ENCODE measurements around the gene SAMD4A.

SAMD4A gene

DNA sequence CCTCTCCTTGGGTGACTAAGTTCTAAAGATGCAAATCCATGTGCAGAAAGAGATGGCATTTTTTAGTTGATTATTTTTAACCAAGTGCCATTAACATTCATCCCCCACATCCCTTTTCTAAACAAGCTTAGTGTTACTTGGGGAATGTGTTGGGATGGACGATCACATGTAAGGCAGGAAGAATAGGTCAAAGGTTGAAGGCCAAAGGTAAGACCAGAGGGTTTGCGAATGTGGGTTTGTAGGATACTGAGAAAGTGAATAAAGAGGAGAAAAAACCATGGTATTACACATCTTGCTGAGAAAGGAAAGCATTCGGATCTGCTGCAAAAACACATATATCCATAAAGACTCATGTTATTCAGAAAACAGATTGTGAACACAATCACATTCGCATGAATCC is 224.1 kb downstream of the SAMD4A start:
- TF ChIP-seq, protein P1, sequence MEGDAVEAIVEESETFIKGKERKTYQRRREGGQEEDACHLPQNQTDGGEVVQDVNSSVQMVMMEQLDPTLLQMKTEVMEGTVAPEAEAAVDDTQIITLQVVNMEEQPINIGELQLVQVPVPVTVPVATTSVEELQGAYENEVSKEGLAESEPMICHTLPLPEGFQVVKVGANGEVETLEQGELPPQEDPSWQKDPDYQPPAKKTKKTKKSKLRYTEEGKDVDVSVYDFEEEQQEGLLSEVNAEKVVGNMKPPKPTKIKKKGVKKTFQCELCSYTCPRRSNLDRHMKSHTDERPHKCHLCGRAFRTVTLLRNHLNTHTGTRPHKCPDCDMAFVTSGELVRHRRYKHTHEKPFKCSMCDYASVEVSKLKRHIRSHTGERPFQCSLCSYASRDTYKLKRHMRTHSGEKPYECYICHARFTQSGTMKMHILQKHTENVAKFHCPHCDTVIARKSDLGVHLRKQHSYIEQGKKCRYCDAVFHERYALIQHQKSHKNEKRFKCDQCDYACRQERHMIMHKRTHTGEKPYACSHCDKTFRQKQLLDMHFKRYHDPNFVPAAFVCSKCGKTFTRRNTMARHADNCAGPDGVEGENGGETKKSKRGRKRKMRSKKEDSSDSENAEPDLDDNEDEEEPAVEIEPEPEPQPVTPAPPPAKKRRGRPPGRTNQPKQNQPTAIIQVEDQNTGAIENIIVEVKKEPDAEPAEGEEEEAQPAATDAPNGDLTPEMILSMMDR (IDR thresholded peaks at IDR 0.05; ENCODE audit: low read length) = no peak
- no peak for TF ChIP-seq EZH2 (IDR thresholded peaks at IDR 0.05; ENCODE audit: borderline replicate concordance, low read length)
- H3K9me3 ChIP-seq (ENCODE audit: low read length) = no peaks in the 10 kb centered on the region
- H3K27ac ChIP-seq (ENCODE audit: low read depth, low read length, poor library complexity, severe bottlenecking) = no peak overlapping the region
- H2AFZ ChIP-seq (ENCODE audit: low read length) = no peak overlapping the region
- no peaks in the 10 kb centered on the region for H3K4me1 ChIP-seq (ENCODE audit: insufficient read depth, low read length, severe bottlenecking)
- H3K4me3 ChIP-seq (ENCODE audit: low read depth, low read length, poor library complexity, severe bottlenecking) = no peak overlapping the region
- no peaks in the 10 kb centered on the region for H3K79me2 ChIP-seq (ENCODE audit: insufficient read depth, low read length)
- H3K9ac ChIP-seq (ENCODE audit: low read length) = no peak overlapping the region
- no peak overlapping the region for H3K4me2 ChIP-seq (ENCODE audit: low read length)
- no peaks in the 10 kb centered on the region for H4K20me1 ChIP-seq (ENCODE audit: insufficient read depth, low read length)
- H3K9me2 ChIP-seq (ENCODE audit: low read depth, low read length) = no peaks in the 10 kb centered on the region
- H3F3A ChIP-seq (ENCODE audit: insufficient read depth, low read length) = no peaks in the 10 kb centered on the region
- peaks cover 3% of the 10 kb centered on the region; the same call in 1 of the 2 replicates for H3K27me3 ChIP-seq (ENCODE audit: insufficient read depth, low read length)
- H3K36me3 ChIP-seq (ENCODE audit: insufficient read depth, low read length) = no peaks in the 10 kb centered on the region

GRCh38 chr14:54792288-54792687 is 225.4 kb downstream of the SAMD4A start:
- TF ChIP-seq, protein P1 (IDR thresholded peaks at IDR 0.05; ENCODE audit: low read length) = no peak
- TF ChIP-seq EZH2 (IDR thresholded peaks at IDR 0.05; ENCODE audit: borderline replicate concordance, low read length) = no peak
- no peaks in the 10 kb centered on the region for H4K20me1 ChIP-seq (ENCODE audit: insufficient read depth, low read length)
- H3K4me2 ChIP-seq (ENCODE audit: low read length) = no peak overlapping the region
- H3K9ac ChIP-seq (ENCODE audit: low read length) = no peak overlapping the region
- H2AFZ ChIP-seq (ENCODE audit: low read length) = no peak overlapping the region
- no peaks in the 10 kb centered on the region for H3F3A ChIP-seq (ENCODE audit: insufficient read depth, low read length)
- no peaks in the 10 kb centered on the region for H3K4me1 ChIP-seq (ENCODE audit: insufficient read depth, low read length, severe bottlenecking)
- H3K27me3 ChIP-seq (ENCODE audit: insufficient read depth, low read length) = peaks cover 3% of the 10 kb centered on the region; the same call in 1 of the 2 replicates
- no peak overlapping the region for H3K4me3 ChIP-seq (ENCODE audit: low read depth, low read length, poor library complexity, severe bottlenecking)
- no peaks in the 10 kb centered on the region for H3K9me3 ChIP-seq (ENCODE audit: low read length)
- H3K9me2 ChIP-seq (ENCODE audit: low read depth, low read length) = no peaks in the 10 kb centered on the region
- no peaks in the 10 kb centered on the region for H3K36me3 ChIP-seq (ENCODE audit: insufficient read depth, low read length)
- no peaks in the 10 kb centered on the region for H3K79me2 ChIP-seq (ENCODE audit: insufficient read depth, low read length)
- H3K27ac ChIP-seq (ENCODE audit: low read depth, low read length, poor library complexity, severe bottlenecking) = no peak overlapping the region

- Histone ChIP-seq H3K9me2 (ENCODE audit: low read depth, low read length) (no peaks in the 10 kb centered on the region), H3K27ac (ENCODE audit: low read depth, low read length, poor library complexity, severe bottlenecking) (no peak overlapping the region), H4K20me1 (ENCODE audit: insufficient read depth, low read length) (no peaks in the 10 kb centered on the region), H3K4me2 (ENCODE audit: low read length) (no peak overlapping the region), H3K9me3 (ENCODE audit: low read length) (no peaks in the 10 kb centered on the region), H3F3A (ENCODE audit: insufficient read depth, low read length) (no peaks in the 10 kb centered on the region), H3K4me1 (ENCODE audit: insufficient read depth, low read length, severe bottlenecking) (no peaks in the 10 kb centered on the region), H3K9ac (ENCODE audit: low read length) (no peak overlapping the region), H3K27me3 (ENCODE audit: insufficient read depth, low read length) (peaks cover 3% of the 10 kb centered on the region; the same call in 1 of the 2 replicates), H3K79me2 (ENCODE audit: insufficient read depth, low read length) (no peaks in the 10 kb centered on the region), H3K4me3 (ENCODE audit: low read depth, low read length, poor library complexity, severe bottlenecking) (no peak overlapping the region), H2AFZ (ENCODE audit: low read length) (no peak overlapping the region), H3K36me3 (ENCODE audit: insufficient read depth, low read length) (no peaks in the 10 kb centered on the region)
- TF ChIP-seq, protein P1 (IDR thresholded peaks at IDR 0.05; ENCODE audit: low read length) = no peak
- no peak for TF ChIP-seq EZH2 (IDR thresholded peaks at IDR 0.05; ENCODE audit: borderline replicate concordance, low read length)
Observed at GRCh38 chr14:54794159-54794558, 227.2 kb downstream of the SAMD4A start.

Measured in OCI-LY1 (cell line).